HTERT RPE-1 (cell line): ENCODE measurements around the gene EIF5.

ENCODE experiments used
- in situ Hi-C: fragments of 300-500 bp; cut with MboI; formaldehyde crosslinking; loops from 4 replicates; pipeline ENCODE4 v1.14.3; 2020; ENCODE audit warnings: low sequenced_read_pairs

Gene EIF5

DNA sequence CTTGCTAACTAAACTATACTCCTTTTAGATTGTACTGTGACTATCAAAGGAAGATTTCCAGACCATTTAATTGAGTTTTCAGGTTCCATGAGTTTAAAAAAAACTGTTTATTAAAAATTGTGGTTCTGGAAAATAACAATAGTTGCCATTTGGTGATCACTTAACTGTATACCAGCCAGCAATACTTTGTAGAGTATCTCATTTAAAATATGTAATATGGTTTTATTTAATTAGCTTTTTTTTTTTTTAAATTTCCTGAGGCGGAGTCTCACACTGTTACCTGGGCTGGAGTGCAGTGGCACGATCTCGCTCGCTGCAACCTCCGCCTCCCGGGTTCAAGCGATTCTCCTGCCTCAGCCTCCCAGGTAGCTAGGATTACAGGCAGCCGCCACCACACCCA is 58.5 kb downstream of the EIF5 start:
- in situ Hi-C loops = no loop called here

DNA sequence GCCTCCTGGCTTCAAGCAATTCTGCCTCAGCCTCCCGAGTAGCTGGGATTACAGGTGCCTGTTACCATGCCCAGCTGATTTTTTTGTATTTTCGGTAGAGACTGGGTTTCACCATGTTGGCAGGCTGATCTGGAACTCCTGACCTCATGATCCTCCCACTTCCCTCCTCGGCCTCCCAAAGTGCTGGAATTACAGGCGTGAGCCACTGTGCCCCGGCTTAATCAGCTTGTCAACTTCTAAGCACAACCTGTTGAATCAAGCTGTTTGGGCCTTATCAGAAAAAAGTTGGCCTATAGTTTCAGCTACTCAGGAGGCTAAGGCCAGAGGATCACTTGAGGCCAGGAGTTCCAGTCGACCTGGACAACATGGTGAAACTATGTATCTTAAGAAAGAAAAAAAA is 59.0 kb downstream of the EIF5 start:
- in situ Hi-C loops = no loop called here

DNA sequence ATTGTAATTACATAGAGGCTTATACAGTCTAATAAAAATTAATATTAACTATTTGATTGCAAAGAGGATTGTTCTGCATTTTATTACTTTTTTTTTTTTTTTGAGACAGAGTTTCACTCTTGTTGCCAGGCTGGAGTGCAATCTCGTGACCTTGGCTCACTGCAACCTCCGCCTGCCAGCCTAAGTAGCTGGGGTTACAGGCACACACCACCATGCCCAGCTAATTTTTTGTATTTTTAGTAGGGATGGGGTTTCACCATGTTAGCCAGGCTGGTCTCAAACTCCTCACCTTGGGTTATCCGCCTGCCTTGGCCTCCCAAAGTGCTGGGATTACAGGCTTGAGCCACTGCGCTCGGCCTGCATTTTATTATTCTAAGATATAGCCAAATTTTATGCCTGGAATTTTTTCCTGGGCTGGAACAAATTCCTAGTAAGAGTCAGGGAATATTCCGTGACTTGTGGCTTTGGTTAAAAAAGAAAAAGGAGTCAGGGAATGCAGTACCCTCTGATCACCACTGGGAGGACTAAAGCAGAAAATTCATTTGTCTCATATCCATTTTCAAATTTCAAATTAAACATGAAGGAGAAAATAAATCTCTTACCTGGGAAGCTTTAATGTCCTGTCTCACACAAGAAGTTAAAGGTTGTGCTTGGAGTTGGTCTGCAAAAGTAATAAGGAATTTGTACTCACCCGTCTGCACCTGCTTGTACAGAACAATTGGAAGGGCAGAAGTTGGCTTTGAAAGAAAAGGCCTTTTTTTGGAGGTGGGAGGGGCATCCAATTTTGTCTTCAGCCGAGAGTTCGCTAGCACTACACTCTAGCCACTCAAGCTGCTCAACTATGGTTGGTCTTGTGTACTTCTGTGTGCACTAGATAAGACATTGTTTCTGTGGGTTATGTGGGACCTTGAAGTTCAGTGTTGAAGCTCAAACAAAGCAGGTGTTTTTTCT is 59.9 kb downstream of the EIF5 start:
- in situ Hi-C loops = no loop called here
